Stimulated activated CD4-positive, alpha-beta T cell treated with anti-CD3 and anti-CD28 coated beads, TNF-alpha, amount 100 ng/mL, for 4 hours (primary cell): ENCODE results near the gene POU6F1.

Experiments used
- DNase-seq, 3 experiments: peaks; one replicate each; pipeline ENCODE4 v3.0.0-alpha.2; 2020; ENCODE audit warnings: low read depth in 3 of 3

POU6F1 gene

DNA sequence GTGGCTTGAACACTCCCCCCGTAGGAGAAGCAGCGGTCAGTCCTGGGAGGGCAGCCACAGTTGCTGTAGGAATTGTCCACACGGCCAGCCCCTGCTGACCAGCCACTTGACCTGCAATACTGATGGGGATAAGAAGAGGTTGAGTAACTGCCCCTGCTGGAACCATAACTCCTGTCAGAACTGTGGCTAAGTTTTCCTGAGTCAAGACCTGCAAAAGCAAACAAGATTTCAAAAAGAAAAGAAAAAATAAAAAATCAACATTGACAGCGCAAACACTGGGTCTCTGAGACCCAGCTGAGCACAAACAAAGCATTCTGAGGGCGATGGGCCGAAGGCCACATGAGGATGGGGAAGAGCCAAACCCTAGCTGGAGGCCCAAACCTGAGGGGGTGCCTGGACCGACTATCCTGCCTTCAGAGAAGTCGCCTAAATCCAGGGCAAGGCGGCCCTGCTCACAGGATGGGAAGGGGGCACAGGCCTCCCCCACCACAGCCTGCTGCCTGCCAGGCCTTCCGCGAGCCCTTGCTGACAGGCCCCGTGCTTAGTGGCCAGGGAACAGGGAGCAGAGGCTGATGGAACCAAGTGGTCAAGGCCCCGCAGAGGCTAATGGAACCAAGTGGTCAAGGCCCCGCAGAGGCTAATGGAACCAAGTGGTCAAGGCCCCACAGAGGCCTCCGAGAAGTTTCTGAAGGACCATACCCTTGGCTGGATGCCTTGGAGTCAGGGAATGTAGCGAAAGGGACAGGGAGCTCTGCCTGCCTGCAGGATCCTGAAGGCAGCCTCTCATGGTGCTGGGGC lies 19.1 kb downstream of the POU6F1 start:
- no peak for DNase-seq

DNA sequence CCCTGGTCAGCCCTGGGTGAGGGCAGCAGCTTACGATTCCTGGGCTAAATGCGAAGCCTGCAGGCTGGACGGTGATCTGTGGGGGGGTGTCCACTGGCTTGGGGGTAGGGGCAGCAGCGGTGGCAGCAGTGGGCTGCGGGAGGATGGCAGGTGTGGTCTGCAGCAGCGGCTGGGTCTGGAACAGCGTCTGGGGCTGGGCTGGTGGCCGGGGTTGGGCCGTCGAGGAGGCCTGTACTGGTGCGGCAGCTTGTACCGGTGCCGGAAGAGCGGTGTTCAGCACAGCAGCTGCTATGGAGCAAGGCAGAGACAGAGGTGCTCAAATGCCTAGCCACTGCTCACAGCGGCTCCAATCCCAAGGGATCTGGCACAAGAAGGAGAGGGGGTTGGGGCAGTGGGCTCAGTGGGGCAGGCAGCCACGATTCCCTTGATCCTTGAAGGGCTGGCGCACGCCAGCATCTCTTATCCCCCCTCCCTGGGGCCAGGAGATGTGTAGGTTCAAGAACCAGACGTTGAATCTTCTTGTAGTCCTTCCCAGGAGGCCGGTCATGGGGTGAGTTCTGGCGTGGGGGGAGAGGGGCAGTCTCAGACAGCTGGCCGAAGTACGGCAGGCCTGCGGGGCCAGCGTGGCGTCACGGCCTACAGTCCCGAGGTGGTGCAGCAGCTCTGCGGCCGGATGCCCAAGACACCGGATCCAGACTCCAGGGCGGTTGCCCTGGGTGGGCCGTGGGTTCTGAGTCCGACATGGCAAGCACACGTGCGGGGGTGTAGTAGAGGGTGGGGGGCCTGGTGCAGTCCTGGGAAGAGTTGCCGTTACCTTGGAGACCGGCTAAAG lies 19.9 kb downstream of the POU6F1 start:
- no peak for DNase-seq

DNA sequence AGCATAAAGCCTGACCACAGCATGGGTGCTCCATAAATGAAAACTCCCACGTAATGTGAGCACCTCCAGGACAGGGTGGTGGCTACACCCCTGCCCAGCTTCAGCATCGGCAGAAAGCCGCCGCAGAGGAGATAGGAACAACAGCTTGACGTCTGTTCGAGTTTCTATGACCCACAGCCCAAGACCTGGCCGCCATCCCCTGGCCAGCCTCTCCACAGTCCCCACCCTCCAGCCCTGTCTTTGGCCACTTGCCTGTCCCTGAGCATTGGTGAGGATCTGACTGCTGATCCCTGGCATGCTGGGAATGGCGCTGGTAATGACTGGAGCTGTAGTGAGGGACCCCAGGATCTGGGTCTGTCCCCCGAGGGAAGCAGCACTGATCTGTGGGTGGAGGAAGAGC lies 21.3 kb downstream of the POU6F1 start:
- no peak for DNase-seq

DNA sequence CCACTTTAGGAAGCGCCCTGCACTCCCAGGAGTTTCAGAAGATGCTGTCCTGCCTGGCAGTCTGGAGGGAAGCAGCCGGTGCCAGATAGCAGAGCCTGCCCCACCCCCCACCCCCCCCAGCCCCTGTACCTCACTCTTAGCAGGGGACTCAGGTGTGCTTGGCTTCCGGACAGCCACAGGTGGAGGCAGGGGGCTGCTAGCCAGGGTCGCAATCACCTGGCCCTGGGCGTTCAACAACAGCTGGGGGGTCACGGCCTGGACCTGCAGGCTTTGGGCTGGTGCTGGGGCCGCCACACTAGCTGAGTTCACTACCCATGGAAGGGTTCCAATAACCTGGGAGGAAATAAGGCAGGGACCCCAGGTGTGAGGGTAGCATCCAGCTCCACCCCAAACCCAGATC lies 22.0 kb downstream of the POU6F1 start:
- DNase-seq, result no peak

DNA sequence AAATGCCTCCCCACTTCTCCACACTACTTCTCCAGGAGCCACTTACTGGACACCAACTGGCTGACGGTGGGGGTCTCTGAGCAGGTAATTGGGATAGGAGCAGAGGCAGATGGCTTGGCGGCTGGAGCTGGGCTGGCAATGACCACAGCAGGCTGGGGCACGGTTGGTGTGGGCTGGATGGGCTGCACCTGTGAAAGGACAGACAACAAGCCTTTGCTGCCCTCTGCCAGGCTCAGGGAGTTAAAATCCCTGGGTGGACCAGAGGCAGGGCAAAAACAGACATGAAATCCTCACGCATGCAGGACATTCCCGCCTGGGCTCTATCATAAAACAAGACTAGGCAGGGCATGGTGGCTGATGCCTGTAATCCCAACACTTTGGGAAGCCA lies 25.6 kb downstream of the POU6F1 start:
- no peak for DNase-seq

DNA sequence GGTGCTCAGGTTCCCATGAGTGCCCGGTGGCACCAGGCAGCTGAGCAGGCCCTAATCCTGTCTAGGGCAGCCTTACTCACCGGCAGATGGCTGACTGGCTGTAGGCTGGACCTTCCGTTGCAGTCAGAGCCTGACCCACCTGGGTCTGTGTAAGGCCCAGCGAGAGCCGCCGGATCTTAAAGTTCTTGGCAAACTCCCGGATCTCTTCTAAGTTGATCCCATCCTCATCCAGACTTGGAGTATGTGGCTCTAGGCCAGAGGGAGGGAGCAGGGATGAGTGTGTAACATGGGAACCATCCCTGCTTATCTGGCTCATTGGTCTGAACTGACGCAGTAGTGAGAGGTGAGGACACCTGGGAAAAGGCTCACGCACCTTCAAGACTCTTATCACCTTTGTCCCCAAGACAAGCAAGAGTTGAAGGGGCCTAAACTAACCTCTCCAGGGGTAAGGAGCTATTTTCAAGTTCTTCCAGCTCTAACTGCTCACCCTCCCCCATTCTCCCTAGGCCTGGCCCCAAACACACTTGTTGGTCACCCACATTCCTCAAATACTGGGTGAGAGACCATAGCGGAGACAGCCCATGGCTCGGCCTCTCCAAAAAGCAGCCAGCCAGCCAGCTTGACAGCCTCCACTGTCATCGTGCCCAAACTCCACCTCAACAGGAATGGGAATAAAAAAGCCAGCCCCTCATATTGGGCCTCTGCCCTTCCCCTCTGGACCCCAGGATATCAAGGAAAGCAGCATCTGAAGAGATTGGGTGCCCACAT lies 26.2 kb downstream of the POU6F1 start:
- DNase-seq, result no peak

DNA sequence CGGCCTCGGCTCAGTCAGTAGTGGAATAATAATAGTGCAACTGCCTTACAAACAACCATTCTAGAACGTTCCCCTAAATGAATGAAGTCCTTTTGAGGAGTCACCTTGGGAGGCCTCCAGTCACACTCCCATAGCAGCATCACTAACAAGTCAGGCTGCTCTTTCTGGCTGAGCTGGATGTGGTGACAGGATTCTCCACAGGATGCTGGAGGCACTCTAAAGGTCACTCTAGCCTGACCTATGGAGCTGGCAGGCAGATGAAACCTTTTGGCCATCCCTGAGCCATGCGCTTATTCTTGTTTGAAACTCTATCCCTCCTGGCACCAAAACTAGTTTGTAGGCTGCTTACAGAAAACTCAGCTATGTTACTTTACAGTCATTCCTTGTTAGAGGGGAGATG lies 27.0 kb downstream of the POU6F1 start:
- no peak for DNase-seq

DNA sequence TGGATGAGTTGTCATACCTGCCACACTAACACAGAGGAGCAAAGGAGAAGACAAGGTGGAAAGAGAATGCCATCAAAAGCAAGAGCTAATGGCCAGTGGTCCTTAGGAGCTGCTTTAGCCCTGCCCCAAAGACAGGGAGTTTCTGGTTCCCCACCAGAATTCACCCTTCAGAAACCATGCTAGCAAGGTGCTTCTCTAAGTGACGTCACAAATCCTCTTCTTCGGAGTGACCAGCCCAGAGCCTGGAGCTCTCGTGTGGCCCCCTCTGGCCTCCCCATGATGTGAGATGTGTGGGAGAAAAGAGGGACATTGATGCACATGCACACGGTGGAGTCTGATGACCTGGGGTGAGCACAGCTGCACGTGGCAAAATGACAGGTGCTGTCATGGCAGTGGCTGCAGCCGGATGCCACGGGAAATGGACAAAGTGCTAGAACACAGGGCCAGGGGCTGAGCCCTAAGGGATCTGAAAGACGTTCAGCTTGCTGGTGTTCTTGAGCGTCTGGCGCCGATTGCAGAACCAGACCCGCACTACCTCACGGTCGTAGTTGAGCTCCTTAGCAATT lies 28.0 kb downstream of the POU6F1 start:
- DNase-seq, result no peak

DNA sequence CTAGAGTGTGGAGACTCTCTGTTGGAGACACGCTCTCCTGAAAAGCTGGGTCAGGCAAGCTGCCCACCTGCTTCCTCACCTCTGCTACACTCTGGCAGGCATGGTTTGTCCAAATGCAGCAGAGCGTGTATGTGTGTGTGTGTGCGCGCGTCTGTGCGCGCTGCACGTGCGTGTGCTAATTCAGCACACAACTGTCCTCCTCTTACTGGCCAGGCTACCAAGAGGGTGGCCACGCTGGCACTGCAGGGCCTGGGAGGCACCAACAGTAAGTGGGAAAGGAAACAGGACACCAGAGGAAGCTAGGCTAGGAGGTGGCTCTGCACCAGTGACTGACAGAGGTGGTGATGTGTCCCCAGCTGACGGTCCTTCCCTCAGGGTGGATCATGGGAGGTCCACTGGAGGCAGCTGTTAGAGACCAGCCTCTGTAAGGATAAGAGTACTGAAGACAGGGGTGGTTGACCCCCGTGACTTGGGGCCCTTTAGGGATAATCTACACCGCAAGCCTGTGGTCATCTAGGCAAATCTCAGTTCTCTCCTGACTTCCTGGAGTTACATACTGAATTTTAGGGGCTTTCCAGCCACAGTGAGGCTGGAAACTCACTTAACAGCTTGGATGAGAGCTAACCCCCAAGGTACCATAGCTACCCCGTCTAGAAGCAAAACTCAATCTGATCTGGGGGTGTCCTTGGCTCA lies 29.4 kb downstream of the POU6F1 start:
- no peak for DNase-seq

DNA sequence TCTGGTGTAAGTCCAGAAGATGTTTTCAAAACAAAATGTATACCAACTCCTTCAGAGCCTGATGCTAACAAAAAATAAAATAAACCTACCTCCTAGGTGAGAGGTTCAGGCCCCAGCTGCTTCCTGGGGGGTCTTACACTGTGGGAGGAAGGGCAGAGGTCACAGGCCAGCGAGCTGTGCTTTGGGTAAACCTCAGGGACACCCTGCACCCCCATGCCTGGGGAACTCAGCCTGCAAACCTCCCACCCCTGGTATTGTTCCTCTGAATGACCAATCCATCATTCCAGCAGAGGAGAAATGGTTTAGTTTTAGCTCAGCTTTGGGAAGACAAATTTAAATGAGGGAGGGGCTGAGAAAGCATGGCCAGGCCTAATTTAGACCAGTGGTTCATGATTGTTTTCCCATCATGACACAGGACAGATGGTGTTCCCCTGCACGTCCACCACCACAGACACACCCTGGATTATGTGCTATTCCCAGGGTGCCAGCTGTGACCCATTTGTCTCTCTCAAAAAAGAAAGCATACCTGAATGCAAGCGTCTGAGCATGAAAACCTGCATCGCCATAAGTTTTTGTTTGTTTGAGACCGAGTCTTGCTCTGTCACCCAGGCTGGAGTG lies 30.4 kb downstream of the POU6F1 start:
- DNase-seq, result no peak

DNA sequence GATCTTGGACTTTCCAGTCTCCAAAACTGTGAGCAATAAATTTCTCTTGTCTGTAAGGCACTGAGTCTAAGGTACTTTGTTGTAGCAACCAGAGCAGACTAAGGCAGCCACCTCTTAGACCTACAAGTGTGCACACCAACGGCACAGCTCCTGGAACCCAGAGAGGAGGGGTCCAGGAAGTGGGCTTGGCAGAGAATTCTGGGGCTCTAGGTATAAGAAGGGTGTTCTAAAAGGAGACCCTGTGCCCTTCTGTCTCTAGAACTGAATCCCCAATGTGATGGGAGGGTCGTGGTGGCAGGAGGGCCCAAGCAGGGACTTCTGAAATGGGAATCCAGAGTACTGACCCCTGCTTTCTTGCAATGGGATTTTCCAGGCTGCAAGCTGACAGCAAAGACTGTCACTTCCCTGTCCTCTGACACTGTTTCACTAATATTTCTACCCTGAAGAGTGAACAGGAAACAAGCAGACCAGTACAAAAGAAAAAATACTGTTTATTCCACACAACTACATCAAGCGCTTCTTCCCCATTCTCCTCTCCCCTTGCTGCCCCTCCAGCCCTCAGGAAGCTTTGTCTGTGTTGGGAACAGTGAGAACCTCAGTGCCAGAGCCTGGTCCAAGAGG lies 31.3 kb downstream of the POU6F1 start:
- DNase-seq, result no peak

DNA sequence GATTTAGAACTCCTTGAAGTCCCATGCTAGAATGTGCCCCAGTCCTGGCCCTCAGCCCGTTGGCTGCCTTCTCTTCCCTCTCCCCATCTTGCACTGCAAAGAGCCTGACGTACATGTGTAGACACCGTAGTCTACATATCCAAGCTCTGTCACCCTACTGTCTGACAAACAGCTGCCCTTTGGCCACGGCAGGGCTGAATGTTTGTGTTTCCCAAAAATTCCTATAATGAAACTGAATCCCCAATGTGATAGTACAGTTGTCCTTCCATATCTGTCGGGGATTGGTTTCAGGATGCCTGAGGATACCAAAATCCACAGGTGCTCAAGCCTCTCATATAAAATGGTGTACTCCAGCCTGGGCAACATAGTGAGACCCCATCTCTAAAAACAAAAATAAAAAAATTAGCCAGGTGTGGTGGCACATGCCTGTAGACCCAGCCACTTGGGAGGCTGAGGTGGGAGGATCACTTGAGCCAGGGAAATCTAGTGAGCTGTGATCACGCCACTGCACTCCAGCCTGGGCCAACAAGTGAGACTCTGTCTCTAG lies 32.6 kb downstream of the POU6F1 start:
- no peak for DNase-seq

DNA sequence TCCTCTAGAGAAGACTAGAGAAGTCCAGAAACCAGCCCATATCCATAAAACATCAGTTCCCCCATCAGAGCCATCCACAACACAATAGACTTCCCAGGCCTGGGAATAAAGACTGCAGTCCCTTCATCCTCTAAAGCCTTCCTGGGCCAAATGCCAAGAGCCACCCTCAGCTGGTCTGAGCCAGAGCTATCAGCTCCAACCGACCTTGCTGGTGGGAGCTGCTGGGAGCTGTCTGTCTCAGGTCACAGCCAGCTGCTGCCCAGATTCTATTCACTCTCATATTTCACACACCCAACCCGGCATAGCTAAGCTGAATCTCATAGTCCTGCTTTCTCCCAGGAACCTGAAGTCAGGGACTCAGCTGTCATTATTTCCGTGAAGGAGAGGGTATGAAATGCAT lies 34.0 kb downstream of the POU6F1 start:
- no peak for DNase-seq

DNA sequence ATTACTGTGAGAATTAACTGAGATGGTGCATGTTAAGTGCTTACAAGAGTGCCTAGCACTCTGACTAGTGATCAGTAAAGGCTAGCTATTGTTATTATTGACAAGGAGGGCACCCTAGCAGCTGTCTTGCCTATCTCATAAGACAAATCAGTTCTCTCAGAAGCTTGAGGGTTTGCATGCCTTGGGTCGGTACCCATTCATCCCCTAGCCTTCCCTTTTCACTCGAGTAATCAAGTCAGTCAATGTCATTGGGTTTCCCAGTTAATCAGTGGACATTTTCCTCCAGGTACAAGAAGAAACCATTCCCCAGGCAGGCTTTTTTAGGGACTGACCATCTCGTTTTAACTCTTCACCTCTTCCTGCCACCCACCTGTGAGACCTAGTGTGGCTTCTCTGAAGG lies 34.5 kb downstream of the POU6F1 start:
- no peak for DNase-seq

DNA sequence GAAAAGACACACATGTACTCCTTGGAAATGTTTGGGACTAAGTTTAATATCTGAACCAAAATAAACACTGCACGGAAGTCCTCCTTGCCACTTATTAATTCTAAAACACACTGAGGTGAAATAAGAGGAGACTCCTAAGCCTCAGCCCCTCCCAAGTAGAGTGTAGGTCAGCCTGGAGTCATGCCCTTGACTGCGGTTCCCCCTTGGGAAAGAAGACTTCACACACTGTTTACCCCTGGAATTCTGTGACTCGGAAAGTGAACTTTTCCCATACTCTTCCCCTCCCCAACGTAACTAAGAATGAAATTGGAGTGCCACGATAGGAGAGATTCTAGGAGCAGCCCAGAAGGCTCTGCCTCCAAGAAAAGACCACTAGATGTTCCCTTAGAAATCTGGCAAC lies 36.3 kb downstream of the POU6F1 start:
- no peak for DNase-seq

DNA sequence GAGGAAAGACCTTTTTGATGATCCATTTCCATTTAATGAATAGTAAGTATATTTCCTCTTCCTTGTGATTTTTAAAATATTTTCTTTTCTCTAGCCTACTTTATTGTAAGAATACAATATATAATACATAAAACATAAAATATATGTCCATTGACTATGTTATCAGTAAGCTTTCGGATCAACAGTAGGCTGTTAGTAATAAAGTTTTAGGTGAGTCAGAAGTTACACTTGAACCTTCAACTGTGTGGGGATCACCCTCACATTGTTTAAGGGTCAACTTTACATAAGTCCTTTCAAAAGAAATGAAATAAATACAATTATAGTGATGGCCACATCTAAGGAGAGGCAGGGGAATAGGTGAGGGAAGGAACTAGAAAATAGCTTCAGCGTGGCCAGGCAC lies 40.0 kb downstream of the POU6F1 start:
- no peak for DNase-seq

DNA sequence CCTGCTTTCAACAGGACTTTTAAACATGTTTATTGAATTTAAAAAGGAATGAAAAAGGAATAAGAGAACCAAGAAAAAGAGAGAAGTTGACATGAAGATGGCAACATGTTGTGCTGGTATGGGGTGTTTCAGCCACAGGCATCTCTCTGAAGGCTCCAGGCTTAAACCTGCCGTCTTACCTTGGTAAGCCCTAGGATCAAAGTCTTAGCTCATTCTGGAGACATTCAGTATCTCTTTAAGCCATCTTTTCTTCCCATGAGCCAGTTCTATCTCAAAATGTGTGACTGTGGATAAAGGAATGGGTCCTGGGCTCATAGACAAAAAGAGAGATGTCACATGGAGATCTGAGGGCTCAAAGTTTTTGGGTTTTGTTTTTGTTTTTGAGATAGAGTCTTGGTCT lies 43.4 kb downstream of the POU6F1 start:
- no peak for DNase-seq

DNA sequence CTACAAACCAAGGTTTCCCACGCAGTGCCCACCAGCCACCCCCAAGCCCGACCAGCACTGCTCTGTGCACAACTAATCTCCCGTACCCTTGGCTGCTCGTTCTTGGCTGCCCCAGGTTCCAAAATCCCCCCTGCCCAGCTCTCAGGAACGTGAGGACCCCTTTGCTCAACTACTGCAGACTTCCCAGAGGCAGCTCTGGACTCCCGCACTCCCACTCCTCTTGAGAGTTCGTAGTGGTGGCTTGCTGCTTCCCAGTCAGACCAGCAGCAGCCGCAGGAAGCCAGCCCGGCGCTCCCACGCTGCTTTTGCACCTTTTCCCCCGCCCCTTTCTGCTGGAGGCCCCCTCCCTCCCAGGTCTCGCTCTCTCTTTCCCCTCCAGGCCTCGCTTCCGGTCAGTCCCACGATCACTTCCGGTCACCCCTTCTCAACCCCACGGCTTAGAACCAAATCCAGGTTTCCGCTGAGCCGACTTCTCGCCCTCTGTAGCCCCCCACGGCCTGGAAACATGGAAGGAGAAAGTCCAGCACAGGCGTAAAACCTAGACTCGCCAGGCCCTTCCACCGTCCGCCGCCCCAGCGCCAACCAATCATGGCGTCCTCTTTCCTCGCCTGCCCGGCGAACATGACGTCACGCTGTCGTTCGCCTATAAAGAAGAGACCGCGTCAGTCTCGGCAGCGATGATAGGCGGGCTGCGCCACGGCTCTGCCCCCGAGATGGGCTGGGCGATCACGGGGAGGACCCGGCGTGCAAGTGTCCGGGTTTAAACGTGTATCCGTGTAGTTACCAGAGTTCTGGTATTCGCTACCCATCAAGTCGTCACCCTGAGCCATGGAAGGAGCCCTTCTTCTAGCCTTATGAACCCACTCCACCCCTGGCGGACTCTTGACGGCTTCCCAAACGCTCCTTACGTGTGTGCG lies 45.1 kb downstream of the POU6F1 start, which contains the start of gene TFCP2:
TFCP2 (minus strand) TSS at position 621 of the 917 bp plus-strand sequence. CDS start 713 bp downstream, outside the sequence.
- peak; percentile 86 to 88 (median 86) for DNase-seq

DNA sequence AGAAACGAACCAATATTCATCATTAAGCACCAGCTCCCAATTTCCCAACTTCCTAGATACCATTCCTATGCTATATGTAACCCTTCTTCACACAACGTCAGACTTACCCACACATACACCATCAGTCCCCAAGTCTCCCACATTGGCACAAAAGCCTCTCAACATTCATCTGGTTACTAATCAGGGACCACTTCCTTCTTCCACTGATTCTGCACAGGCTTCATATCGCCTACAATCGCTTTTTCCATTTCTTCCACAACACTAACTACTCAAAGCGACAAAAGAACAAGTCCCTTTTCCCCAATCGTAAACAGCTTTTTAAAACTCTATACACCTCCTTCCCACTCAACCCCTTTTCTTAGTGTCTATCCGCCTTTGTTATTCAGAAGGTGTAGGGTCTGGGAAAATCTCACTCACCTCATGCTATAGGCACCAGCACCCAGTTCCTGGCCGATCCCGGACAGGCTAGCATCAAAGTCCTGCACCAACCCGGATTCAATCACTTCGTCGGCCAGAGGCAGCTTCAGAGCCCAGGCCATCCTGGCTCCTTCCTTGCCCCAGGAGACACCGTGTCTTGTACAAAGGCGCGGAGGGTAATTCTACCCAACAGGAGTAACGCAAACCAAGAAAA lies 45.9 kb downstream of the POU6F1 start:
- no peak for DNase-seq
